Measurements from ENCODE around the gene ADAT3. TPM values are rescaled to one million over a fixed set of nuclear protein-coding genes. Genes with fewer than 3 reads are reported as not detected.
A peak's percentile ranks its signal among the peaks of the same experiment; 100 is the strongest.

The ADAT3 gene
- total RNA-seq, 1 experiment from 2014 or later = 4.8 TPM

GRCh38 chr19:1925544-1925943 is 20.3 kb downstream of the ADAT3 start:
- Histone ChIP-seq H3K4me3 (no peak overlapping the region), H3K27ac (no peak overlapping the region)

GRCh38 chr19:1929021-1929742 is 24.0 kb downstream of the ADAT3 start:
- Histone ChIP-seq H3K27ac (no peak overlapping the region), H3K27me3 (0 out of 2 replicates have a peak, but pooled peaks cover 2% of the 10 kb centered on the region), H3K36me3 (no peaks in the 10 kb centered on the region), H3K4me1 (no peaks in the 10 kb centered on the region; the same call in 1 of the 2 replicates), H3K4me3 (no peak overlapping the region), H3K9me3 (replicated peaks) (peaks cover 4% of the 10 kb centered on the region)
- peak; percentile 77 to 83 for DNase-seq

More at GRCh38 chr19:1925544-1925943, 20.3 kb downstream of the ADAT3 start:
- Histone ChIP-seq H3K36me3 (peaks cover 8% of the 10 kb centered on the region; the same call in 1 of the 2 replicates), H3K4me1 (no peaks in the 10 kb centered on the region; the same call in 1 of the 2 replicates), H3K9me3 (replicated peaks) (no peaks in the 10 kb centered on the region), H3K27me3 (0 out of 2 replicates have a peak, but pooled peaks cover 2% of the 10 kb centered on the region)
- DNase-seq = no peak

DNA sequence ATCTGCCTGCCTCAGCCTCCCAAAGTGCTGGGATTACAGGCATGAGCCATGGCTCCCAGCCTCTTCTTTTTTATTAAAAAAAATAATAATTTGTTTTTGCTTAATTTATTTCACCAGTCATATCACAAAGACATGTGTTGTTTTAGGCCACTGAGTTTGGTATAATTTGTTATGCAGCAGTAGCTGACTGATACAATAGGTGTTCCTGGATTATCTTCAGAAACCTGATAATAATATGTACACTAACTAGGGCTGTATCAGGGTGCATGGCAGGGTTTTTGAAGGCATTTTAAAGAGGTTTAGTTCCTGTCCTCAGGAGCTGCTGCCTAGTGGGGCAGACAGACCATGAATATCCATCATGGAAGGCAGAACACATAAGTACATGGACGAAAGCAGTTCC is 26.2 kb downstream of the ADAT3 start:
- Histone ChIP-seq H3K36me3 (no peaks in the 10 kb centered on the region), H3K4me3 (no peak overlapping the region), H3K27ac (no peak overlapping the region), H3K9me3 (replicated peaks) (peaks cover 4% of the 10 kb centered on the region), H3K27me3 (0 out of 2 replicates have a peak, but pooled peaks cover 2% of the 10 kb centered on the region), H3K4me1 (peaks cover 6% of the 10 kb centered on the region; the same call in 1 of the 2 replicates)
- DNase-seq = no peak

DNA sequence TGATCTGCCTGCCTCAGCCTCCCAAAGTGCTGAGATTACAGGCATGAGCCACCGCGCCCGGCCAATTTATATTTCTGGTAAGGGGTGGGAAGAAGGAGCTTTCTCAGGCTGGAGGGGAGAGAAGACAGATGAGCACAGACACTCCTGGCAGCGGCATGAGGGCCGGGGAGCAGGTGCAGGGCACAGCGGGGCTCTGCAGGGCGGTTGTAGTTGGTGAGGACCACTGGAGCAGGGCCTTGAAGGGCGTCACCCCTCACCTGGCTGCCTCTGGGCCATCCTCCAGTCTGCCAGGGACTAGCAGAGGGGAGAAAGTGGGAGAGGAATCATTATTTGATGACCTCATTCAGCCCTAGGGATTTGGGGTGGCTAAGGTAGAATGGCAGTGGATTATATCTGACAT is 27.2 kb downstream of the ADAT3 start:
- no peaks in the 10 kb centered on the region for H3K36me3 ChIP-seq

DNA sequence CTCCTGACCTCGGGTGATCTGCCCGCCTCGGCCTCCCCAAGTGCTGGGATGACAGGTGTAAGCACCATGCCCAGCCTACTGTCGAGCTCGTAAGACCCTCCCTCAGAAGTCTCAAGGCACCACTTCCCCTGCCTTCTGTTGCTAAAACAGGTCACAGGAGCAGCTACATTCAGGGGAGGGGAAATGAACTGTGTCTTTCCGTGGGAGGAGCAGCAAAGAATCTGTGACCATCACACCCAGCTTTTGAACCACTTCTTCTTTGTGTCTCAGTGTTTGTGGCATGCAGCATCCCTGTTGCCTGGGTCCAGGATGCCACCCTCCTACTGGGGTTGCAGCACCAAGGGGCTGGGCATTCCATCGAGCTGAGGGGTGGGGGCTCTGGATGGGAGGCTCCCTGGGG is 28.0 kb downstream of the ADAT3 start:
- no peaks in the 10 kb centered on the region for H3K36me3 ChIP-seq
- H3K27me3 ChIP-seq = 0 out of 2 replicates have a peak, but pooled peaks cover 2% of the 10 kb centered on the region
- no peak overlapping the region for H3K4me3 ChIP-seq
- H3K9me3 ChIP-seq (replicated peaks) = peaks cover 4% of the 10 kb centered on the region
- no peak for DNase-seq
- H3K4me1 ChIP-seq = peaks cover 8% of the 10 kb centered on the region; the same call in 1 of the 2 replicates
- H3K27ac ChIP-seq = no peak overlapping the region

More for the DNA sequence above, 27.2 kb downstream of the ADAT3 start:
- Histone ChIP-seq H3K4me3 (no peak overlapping the region), H3K27me3 (0 out of 2 replicates have a peak, but pooled peaks cover 2% of the 10 kb centered on the region), H3K9me3 (replicated peaks) (peaks cover 4% of the 10 kb centered on the region), H3K4me1 (peaks cover 8% of the 10 kb centered on the region; the same call in 1 of the 2 replicates), H3K27ac (no peak overlapping the region)
- no peak for DNase-seq

- H3K4me3 ChIP-seq = no peak overlapping the region
- DNase-seq = no peak
- no peak overlapping the region for H3K27ac ChIP-seq
- H3K27me3 ChIP-seq = 0 out of 2 replicates have a peak, but pooled peaks cover 2% of the 10 kb centered on the region
- no peaks in the 10 kb centered on the region for H3K36me3 ChIP-seq
- H3K4me1 ChIP-seq = peaks cover 8% of the 10 kb centered on the region; the same call in 1 of the 2 replicates
- H3K9me3 ChIP-seq (replicated peaks) = peaks cover 4% of the 10 kb centered on the region
Measured at GRCh38 chr19:1933942-1934341, 28.7 kb downstream of the ADAT3 start.

DNA sequence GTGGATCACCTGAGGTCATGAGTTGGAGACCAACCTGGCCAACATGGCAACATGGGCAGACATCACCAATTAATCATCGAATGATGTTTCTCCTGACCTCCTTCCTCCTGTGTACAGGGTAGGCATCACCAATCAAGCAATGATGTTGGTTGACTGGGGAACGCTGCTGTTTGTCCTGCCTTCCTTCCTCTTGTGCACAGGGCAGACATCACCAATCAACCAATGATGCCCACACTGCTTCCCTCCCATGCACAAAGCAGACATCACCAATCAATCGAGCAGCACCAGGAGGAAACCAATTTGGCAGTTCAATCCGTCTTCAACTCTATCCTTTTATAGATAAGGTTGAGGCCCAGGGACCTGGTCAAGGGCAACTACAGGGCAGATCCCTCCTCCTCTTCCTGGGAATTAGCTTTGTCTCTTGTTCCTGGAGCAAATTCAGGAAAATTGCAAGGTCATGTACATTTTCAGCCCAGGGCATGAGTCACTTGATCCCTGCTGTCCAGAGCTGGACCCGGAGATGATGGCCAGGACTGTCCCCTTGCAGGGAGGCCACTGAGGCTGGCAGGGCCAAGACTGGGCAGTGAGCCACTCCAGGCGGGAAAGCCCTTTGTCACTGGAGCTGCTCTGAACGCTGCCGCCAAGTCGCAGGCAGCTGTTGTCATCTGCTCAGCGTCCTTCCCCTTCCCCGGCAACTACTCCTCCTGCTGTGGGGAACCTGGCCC is 30.4 kb downstream of the ADAT3 start:
- no peaks in the 10 kb centered on the region for H3K27me3 ChIP-seq
- DNase-seq = peak; percentile 75 to 78
- peak overlapping the region; percentile 60 for H3K27ac ChIP-seq
- no peaks in the 10 kb centered on the region for H3K36me3 ChIP-seq
- peaks cover 11% of the 10 kb centered on the region for H3K4me1 ChIP-seq
- H3K9me3 ChIP-seq (replicated peaks) = peaks cover 4% of the 10 kb centered on the region
- H3K4me3 ChIP-seq = peak overlapping the region; percentile 12

- Histone ChIP-seq H3K9me3 (replicated peaks) (peaks cover 3% of the 10 kb centered on the region), H3K27me3 (no peaks in the 10 kb centered on the region), H3K4me1 (peaks cover 11% of the 10 kb centered on the region), H3K4me3 (peak overlapping the region; percentile 12), H3K36me3 (no peaks in the 10 kb centered on the region), H3K27ac (peak overlapping the region; percentile 60)
- no peak for DNase-seq
Measured at GRCh38 chr19:1936430-1936829, 31.2 kb downstream of the ADAT3 start.

DNA sequence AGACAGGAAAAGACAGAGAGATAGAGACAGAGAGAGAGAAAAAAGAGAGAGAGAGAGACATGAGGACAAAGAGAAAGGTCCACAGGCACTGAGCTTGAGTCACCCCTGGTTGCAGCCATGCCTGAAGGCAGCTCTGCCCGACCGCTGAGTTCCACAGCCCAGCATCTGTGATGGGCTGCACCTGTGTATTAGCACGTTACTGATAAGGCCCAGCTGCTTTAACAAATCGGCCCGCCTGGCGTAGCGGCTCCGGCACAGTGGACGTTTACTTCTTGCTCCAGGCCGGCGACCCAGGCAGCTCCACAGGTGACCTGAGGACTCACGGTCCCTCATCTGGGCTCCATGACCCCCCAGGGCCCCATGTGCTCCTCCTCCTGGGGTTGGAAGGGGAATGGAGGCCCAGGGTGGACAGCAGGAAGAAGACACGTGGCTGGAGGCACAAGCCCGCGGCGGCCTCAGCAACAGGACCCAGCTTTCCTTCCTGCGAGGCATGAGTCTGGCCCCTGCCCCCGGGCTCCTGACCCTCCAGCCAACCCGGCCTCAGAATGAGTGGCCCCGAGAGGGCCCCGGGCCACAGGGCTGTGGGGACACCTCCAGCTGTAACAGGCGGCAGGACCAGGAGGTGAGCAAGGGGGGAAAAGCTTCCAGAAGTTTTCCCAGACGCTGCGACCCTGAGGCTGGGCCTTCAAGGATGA is 31.9 kb downstream of the ADAT3 start:
- H3K4me1 ChIP-seq = peaks cover 11% of the 10 kb centered on the region
- H3K27ac ChIP-seq = no peak overlapping the region
- no peak overlapping the region for H3K4me3 ChIP-seq
- H3K36me3 ChIP-seq = no peaks in the 10 kb centered on the region
- no peaks in the 10 kb centered on the region for H3K27me3 ChIP-seq
- H3K9me3 ChIP-seq (replicated peaks) = no peaks in the 10 kb centered on the region
- no peak for DNase-seq

- no peak for DNase-seq
- Histone ChIP-seq H3K4me3 (no peak overlapping the region), H3K27me3 (no peaks in the 10 kb centered on the region), H3K27ac (no peak overlapping the region), H3K9me3 (replicated peaks) (no peaks in the 10 kb centered on the region), H3K36me3 (no peaks in the 10 kb centered on the region), H3K4me1 (peaks cover 11% of the 10 kb centered on the region)
Measured at GRCh38 chr19:1938071-1938470, 32.9 kb downstream of the ADAT3 start.

- Histone ChIP-seq H3K4me1 (peaks cover 27% of the 10 kb centered on the region), H3K27ac (peak within 1 kb of the TSS; percentile 88), H3K9me3 (replicated peaks) (no peaks in the 10 kb centered on the region), H3K4me3 (peak within 1 kb of the TSS; percentile 70), H3K27me3 (no peaks in the 10 kb centered on the region), H3K36me3 (no peaks in the 10 kb centered on the region)
- DNase-seq = no peak
Measured at GRCh38 chr19:1941146-1942077, 36.2 kb downstream of the ADAT3 start, which contains the start of gene CSNK1G2. Gene CSNK1G2 (plus strand): TSS chr19:1941172. CDS start chr19:1969773, 28,601 bp downstream.

DNA sequence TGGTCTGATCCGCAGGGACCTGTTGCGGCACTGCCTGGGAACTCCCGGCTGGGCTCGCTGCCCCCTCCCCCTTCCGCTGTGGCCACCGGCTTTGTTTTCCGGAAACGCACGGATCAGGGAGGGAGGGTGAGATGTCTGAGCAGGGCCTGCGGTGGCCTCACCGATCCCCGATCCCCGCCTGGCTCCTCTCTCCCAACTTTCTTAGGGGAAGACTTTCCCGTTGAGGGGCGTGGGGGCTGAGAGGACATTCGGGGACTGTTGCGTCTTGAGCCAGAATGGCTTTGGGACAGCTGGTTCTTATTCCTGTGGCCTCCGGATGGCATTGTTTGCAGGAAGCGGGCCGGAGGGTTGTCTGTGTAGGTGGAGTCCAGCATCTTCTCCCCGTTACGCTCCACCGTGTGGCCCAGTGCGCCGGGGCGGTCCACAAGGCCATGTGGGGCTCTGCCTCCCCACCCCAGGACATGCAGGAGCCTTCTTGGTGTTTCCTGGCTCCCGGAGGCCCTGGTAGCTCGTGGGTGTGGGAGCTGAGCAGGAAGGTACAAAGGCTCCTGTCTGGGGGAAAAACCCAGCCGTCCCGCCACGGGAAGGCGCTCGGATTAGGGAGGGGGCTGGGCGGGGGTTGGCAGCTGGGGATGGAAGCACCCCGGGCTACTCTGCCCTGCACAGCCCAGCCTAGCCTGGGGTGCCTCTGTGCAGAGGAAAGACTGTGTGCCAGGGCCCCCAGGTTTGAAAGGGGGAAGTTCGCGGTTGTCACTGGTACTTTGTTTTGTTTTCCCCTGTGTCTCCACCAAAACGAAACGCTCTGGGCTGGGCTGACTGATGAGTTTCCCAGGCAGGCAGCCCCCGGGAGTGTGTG is 37.1 kb downstream of the ADAT3 start:
- Histone ChIP-seq H3K9me3 (replicated peaks) (no peaks in the 10 kb centered on the region), H3K27ac (peak overlapping the region; percentile 32), H3K36me3 (peaks cover 2% of the 10 kb centered on the region; the same call in 1 of the 2 replicates), H3K4me1 (peaks cover 26% of the 10 kb centered on the region), H3K27me3 (no peaks in the 10 kb centered on the region), H3K4me3 (peak overlapping the region; percentile 62)
- DNase-seq = peak; percentile 74 to 76
